A549 (cell line): ENCODE results near the gene SACM1L. TPM values are rescaled to one million over a fixed set of nuclear protein-coding genes. Genes with fewer than 3 reads are reported as not detected.

Experiments used
- ATAC-seq, 2 experiments: fragments of 200-7000 bp in 1 of 2; fragments of >200 bp in 1 of 2; cut with Nextera tagmentation in 1 of 2; cut with Tn5 transposase in 1 of 2; 3 replicates each; pipeline versions ENCODE4 v1.8.0 to v1.9.1; 2018 to 2020; ENCODE audit warnings: mild to moderate bottlenecking in 1 of 2, moderate library complexity in 1 of 2
- CTCF ChIA-PET: fragments of 300-600 bp; sonication (Branson Sonifier 250); formaldehyde crosslinking; extraction: SDS; loops from one replicate; lab custom pipeline; 2021; ENCODE audit warnings: antibody characterized with exemption, inconsistent platforms; lab: Yijun Ruan, JAX
- POLR2A ChIA-PET: fragments of 350-600 bp; formaldehyde crosslinking; extraction: SDS; loops from one replicate; lab custom pipeline; 2021; ENCODE audit warnings: antibody characterized with exemption, inconsistent platforms; lab: Yijun Ruan, JAX
- DNase-seq, 2 experiments: peaks; one replicate each; pipeline versions ENCODE4 v3.0.0 to v3.0.0-alpha.2; 2011 to 2016; ENCODE audit warnings: low read depth in 1 of 2, low spot score in 1 of 2
- FAIRE-seq: peaks from 2 replicates; lab custom pipeline; 2011; peaks lifted over from hg19 to GRCh38; lab: Jason Lieb, UNC
- H3K27ac ChIP-seq, 2 experiments: fragments of >200 bp; sonication (Bioruptor Twin); formaldehyde crosslinking; 3 replicates each; pipeline ENCODE4 v1.5.1; 2016 to 2017
- H3K4me1 ChIP-seq: fragments of >200 bp; sonication (Bioruptor Twin); formaldehyde crosslinking; 3 replicates; pipeline ENCODE4 v1.6.1; 2016
- H3K4me2 ChIP-seq: fragments of >200 bp; sonication (Bioruptor Twin); formaldehyde crosslinking; 3 replicates; pipeline ENCODE4 v1.6.1; 2016
- H3K4me3 ChIP-seq: fragments of >200 bp; sonication (Bioruptor Twin); formaldehyde crosslinking; 3 replicates; pipeline ENCODE4 v1.5.1; 2016
- H3K9me3 ChIP-seq: fragments of >200 bp; sonication (Bioruptor Twin); formaldehyde crosslinking; 3 replicates; pipeline ENCODE4 v1.6.1; 2016
- ATOH8 ChIP-seq: fragments of 250-450 bp; sonication (Bioruptor Pico); IDR thresholded peaks from 2 replicates; pipeline ENCODE4 v1.5.0; 2020; ENCODE audit warnings: low read depth, mild to moderate bottlenecking, moderate library complexity
- BHLHE40 ChIP-seq: IDR thresholded peaks from 2 replicates; pipeline ENCODE4 v1.6.1; 2012; ENCODE audit warnings: low read depth, low read length, inconsistent platforms
- CBX2 ChIP-seq: fragments of 200-600 bp; sonication (generic); IDR thresholded peaks from 2 replicates; pipeline ENCODE4 v1.6.1; 2016; ENCODE audit warnings: low read depth, mild to moderate bottlenecking, borderline replicate concordance
- CHD2 ChIP-seq: fragments of 150-350 bp; IDR thresholded peaks from 2 replicates; pipeline ENCODE4 v1.6.1; 2014; ENCODE audit warnings: low read length; ENCODE audit not compliant: partially characterized antibody
- EHF ChIP-seq: fragments of 250-450 bp; sonication (Bioruptor Pico); IDR thresholded peaks from 2 replicates; pipeline ENCODE4 v1.5.0; 2020; ENCODE audit warnings: mild to moderate bottlenecking
- ESRRA ChIP-seq: fragments of 150-350 bp; IDR thresholded peaks from 2 replicates; pipeline ENCODE4 v1.6.1; 2014; ENCODE audit warnings: mild to moderate bottlenecking, low read length, borderline replicate concordance
- FOXS1 ChIP-seq: fragments of 250-450 bp; sonication (Bioruptor Pico); IDR thresholded peaks from 2 replicates; pipeline ENCODE4 v1.5.0; 2020; ENCODE audit warnings: mild to moderate bottlenecking, moderate library complexity
- HDAC2 ChIP-seq: fragments of 200-600 bp; sonication (generic); IDR thresholded peaks from 2 replicates; pipeline ENCODE4 v1.6.1; 2016
- HEYL ChIP-seq: fragments of 250-450 bp; sonication (Bioruptor Pico); IDR thresholded peaks from 2 replicates; pipeline ENCODE4 v1.8.0; 2021; ENCODE audit warnings: mild to moderate bottlenecking, moderate library complexity
- HOXB5 ChIP-seq: fragments of 250-450 bp; sonication (Bioruptor Pico); IDR thresholded peaks from 2 replicates; pipeline ENCODE4 v1.5.0; 2020; ENCODE audit warnings: mild to moderate bottlenecking, moderate library complexity
- JUN ChIP-seq, 2 experiments: fragments of >200 bp; sonication (Bioruptor Twin); formaldehyde crosslinking; IDR thresholded peaks; 2 replicates in 1 of 2; 3 replicates in 1 of 2; pipeline ENCODE4 v1.6.1; 2016 to 2017
- JUNB ChIP-seq: fragments of >200 bp; sonication (Bioruptor Twin); formaldehyde crosslinking; IDR thresholded peaks from 2 replicates; pipeline ENCODE4 v1.6.1; 2016
- KDM1A ChIP-seq: fragments of 200-600 bp; sonication (generic); IDR thresholded peaks from 2 replicates; pipeline ENCODE4 v1.6.1; 2016; ENCODE audit warnings: low read depth, mild to moderate bottlenecking
- KDM5A ChIP-seq: fragments of 200-600 bp; sonication (generic); IDR thresholded peaks from 2 replicates; pipeline ENCODE4 v1.6.1; 2016; ENCODE audit warnings: antibody characterized with exemption, mild to moderate bottlenecking
- MAZ ChIP-seq: fragments of 150-350 bp; IDR thresholded peaks from 2 replicates; pipeline ENCODE4 v1.6.1; 2014; ENCODE audit warnings: antibody characterized with exemption, low read depth, low read length, borderline replicate concordance
- RCOR1 ChIP-seq: fragments of 150-350 bp; IDR thresholded peaks from 2 replicates; pipeline ENCODE4 v1.6.1; 2014; ENCODE audit warnings: antibody characterized with exemption, low read length, low read depth
- SMC3 ChIP-seq: fragments of >200 bp; sonication (Bioruptor Twin); formaldehyde crosslinking; IDR thresholded peaks from 3 replicates; pipeline ENCODE4 v1.6.1; 2018; ENCODE audit warnings: inconsistent platforms
- SREBF2 ChIP-seq: fragments of 450-650 bp; IDR thresholded peaks from 2 replicates; pipeline ENCODE4 v1.6.1; 2014; ENCODE audit warnings: mild to moderate bottlenecking, moderate library complexity
- ZC3H11A ChIP-seq: fragments of 450-650 bp; IDR thresholded peaks from 2 replicates; pipeline ENCODE4 v1.6.1; 2014; ENCODE audit warnings: antibody characterized with exemption, mild to moderate bottlenecking
- ZFP36 ChIP-seq: fragments of 450-650 bp; IDR thresholded peaks from 2 replicates; pipeline ENCODE4 v1.6.1; 2014; ENCODE audit warnings: borderline replicate concordance; ENCODE audit not compliant: partially characterized antibody
- ZNF302 ChIP-seq: fragments of 250-450 bp; sonication (Bioruptor Pico); IDR thresholded peaks from 2 replicates; pipeline ENCODE4 v1.9.0; 2021; ENCODE audit warnings: inconsistent platforms, mild to moderate bottlenecking, moderate library complexity
- ZSCAN20 ChIP-seq: fragments of 250-450 bp; sonication (Bioruptor Pico); IDR thresholded peaks from 2 replicates; pipeline ENCODE4 v1.8.0; 2022; ENCODE audit warnings: mild to moderate bottlenecking, moderate library complexity
- WGBS: methylation state at CpG from one replicate; pipeline ENCODE4 v1.1.6; 2017; ENCODE audit errors: missing lambda C conversion rate; 5-methylcytosine and 5-hydroxymethylcytosine counted together
- polyA plus RNA-seq, 4 experiments: library from polyadenylated mRNA; depleted of rRNA in 3 of 4; stranded (reverse); fragments of >200 nt; fragmentation: RNase III in 1 of 4; extraction: RNeasy Plus Mini Kit Qiagen cat#74134 plus additional on column Dnase treatment in 1 of 4; gene quantifications; 2 replicates in 3 of 4; 3 replicates in 1 of 4; pipeline ENCODE4 v1.2.3, GENCODE V29; 2011 to 2017
- TF ChIP-seq, protein P1 (sequence below): IDR thresholded peaks from 2 replicates; pipeline ENCODE4 v1.6.1; 2012
- TF ChIP-seq, protein P2 (sequence below): fragments of 150-350 bp; IDR thresholded peaks from 2 replicates; pipeline ENCODE4 v1.6.1; 2014; ENCODE audit warnings: low read depth, mild to moderate bottlenecking, low read length
- TF ChIP-seq, protein P3 (sequence below): fragments of >200 bp; sonication (Bioruptor Twin); formaldehyde crosslinking; IDR thresholded peaks from 2 replicates; pipeline ENCODE4 v1.6.1; 2016

The SACM1L gene
- polyA plus RNA-seq, 2 of the 4 experiments (the other 2 are of a cell fraction), result 21.1 to 27.8 TPM

GRCh38 chr3:45763303-45763675, 74.1 kb downstream of the SACM1L start:
- Histone ChIP-seq H3K4me2 (no peak overlapping the region), H3K27ac (no peak overlapping the region), H3K4me1 (no peaks in the 10 kb centered on the region), H3K4me3 (no peak overlapping the region), H3K9me3 (peaks cover 7% of the 10 kb centered on the region; the same call in 2 of the 3 replicates)
- no peak for ATAC-seq
- ChIA-PET CTCF (interaction anchor here (0.6 to 5.8 kb wide), 9 partner anchors 14 to 484 kb away, joined by 3 to 50 read pairs (median 4); partner anchors contain the start of gene SACM1L), POLR2A (no interaction called here)
- no CpG with 5 or more reads among the region's 5 CpGs for WGBS
- FAIRE-seq, result no peak
- no peak for TF ChIP-seq BHLHE40
- TF ChIP-seq, protein P1, sequence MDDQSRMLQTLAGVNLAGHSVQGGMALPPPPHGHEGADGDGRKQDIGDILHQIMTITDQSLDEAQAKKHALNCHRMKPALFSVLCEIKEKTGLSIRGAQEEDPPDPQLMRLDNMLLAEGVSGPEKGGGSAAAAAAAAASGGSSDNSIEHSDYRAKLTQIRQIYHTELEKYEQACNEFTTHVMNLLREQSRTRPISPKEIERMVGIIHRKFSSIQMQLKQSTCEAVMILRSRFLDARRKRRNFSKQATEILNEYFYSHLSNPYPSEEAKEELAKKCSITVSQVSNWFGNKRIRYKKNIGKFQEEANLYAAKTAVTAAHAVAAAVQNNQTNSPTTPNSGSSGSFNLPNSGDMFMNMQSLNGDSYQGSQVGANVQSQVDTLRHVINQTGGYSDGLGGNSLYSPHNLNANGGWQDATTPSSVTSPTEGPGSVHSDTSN, result no peak
- TF ChIP-seq EHF (CRISPR knock-in tag), result no peak
- TF ChIP-seq HOXB5 (CRISPR knock-in tag), result no peak
- no peak for TF ChIP-seq RCOR1
- no peak for TF ChIP-seq MAZ
- no peak for DNase-seq

DNA sequence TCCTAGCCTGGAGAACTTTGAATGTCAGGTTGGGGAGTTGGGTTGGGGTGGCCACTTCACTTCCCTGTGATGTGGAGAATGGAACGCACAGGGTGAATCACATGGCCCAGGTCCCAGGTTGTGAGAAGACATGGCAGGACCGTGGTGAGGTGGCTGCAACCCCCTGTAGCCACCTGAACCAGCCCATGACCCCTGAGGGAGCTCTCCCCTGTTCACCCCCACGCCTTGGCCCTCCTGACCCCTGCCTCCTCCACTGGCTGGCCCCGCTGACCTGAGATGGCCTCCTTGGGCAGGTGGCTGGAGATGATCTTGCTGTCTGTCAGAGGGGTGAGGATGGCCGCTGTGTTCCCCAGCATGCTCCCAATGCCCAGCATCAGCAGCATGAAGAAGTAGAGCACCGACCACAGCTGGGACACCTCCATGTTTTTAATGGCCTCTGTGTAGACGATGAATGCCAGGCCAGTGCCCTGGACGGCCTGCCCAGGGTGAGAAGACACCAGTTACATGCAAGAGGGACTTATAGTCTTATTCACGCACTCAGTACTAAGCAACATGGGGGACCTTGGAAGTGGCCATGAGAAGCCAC, 76.2 kb downstream of the SACM1L start:
- no peak overlapping the region for H3K4me3 ChIP-seq
- ChIA-PET CTCF (interaction anchor here (0.9 kb wide), 1 partner anchor 12 kb away, joined by 3 read pairs; no protein-coding TSS in a partner anchor), POLR2A (no interaction called here)
- H3K4me2 ChIP-seq, result no peak overlapping the region
- no peak for DNase-seq
- FAIRE-seq, result no peak
- H3K4me1 ChIP-seq, result no peaks in the 10 kb centered on the region
- peaks cover 7% of the 10 kb centered on the region; the same call in 2 of the 3 replicates for H3K9me3 ChIP-seq
- ATAC-seq, result no peak
- no peak for TF ChIP-seq ATOH8 (CRISPR knock-in tag)
- no peak for TF ChIP-seq HEYL
- no peak for TF ChIP-seq ESRRA
- no peak for TF ChIP-seq MAZ
- no peak for TF ChIP-seq ZC3H11A
- TF ChIP-seq, protein P2, sequence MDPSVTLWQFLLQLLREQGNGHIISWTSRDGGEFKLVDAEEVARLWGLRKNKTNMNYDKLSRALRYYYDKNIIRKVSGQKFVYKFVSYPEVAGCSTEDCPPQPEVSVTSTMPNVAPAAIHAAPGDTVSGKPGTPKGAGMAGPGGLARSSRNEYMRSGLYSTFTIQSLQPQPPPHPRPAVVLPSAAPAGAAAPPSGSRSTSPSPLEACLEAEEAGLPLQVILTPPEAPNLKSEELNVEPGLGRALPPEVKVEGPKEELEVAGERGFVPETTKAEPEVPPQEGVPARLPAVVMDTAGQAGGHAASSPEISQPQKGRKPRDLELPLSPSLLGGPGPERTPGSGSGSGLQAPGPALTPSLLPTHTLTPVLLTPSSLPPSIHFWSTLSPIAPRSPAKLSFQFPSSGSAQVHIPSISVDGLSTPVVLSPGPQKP, result no peak
- no peak for TF ChIP-seq FOXS1 (CRISPR knock-in tag)
- TF ChIP-seq ZNF302 (CRISPR knock-in tag), result no peak
- H3K27ac ChIP-seq, result no peak overlapping the region
- 58% methylated on average over 2 of the region's 9 CpGs for WGBS

DNA sequence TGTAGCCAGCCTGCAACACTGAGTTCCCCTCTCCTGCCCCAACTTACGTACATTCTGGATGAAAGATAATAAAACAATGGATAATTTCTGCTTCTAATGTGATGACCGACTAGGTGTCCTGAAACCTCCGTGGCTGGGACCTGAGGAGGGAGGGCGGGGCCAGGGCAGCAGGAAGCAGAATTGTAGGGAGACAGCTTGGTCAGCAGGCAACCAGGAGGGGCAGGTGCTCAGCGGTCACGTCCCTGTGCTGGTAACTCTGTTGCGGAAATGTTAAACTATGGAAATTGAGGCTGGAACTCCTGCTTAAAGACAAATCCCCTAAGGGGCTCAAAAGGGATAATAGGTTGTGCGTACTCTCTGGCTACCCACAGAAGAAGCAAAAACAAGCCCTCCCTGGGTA, 76.8 kb downstream of the SACM1L start:
- no peak for TF ChIP-seq SMC3
- TF ChIP-seq CHD2, result no peak
- TF ChIP-seq ZSCAN20, result no peak
- TF ChIP-seq RCOR1, result no peak
- no peak for TF ChIP-seq ZFP36
- TF ChIP-seq ZNF302 (CRISPR knock-in tag), result no peak
- no peak for TF ChIP-seq KDM1A
- TF ChIP-seq, protein P2, result no peak
- no peak for TF ChIP-seq HOXB5 (CRISPR knock-in tag)
- TF ChIP-seq, protein P3, sequence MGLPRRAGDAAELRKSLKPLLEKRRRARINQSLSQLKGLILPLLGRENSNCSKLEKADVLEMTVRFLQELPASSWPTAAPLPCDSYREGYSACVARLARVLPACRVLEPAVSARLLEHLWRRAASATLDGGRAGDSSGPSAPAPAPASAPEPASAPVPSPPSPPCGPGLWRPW, result no peak
- no peak for TF ChIP-seq JUN (IDR thresholded peaks at IDR 0.05)
- TF ChIP-seq SREBF2, result no peak
- no peak for TF ChIP-seq CBX2
- TF ChIP-seq ATOH8 (CRISPR knock-in tag), result no peak
- TF ChIP-seq JUNB, result no peak
- TF ChIP-seq KDM5A, result no peak
- TF ChIP-seq HDAC2, result no peak
- ATAC-seq (no peak), DNase-seq (no peak), FAIRE-seq (no peak)
- Histone ChIP-seq H3K9me3 (peaks cover 7% of the 10 kb centered on the region; the same call in 2 of the 3 replicates), H3K4me3 (no peak overlapping the region), H3K27ac (no peak overlapping the region), H3K4me2 (no peak overlapping the region), H3K4me1 (no peaks in the 10 kb centered on the region)
- ChIA-PET CTCF (interaction anchor here (0.9 kb wide), 1 partner anchor 11 kb away, joined by 3 read pairs; no protein-coding TSS in a partner anchor), POLR2A (no interaction called here)
- 89% methylated on average over 6 of the region's 8 CpGs for WGBS
